ENCODE measurements around the gene CSTF3.
A peak's percentile ranks its signal among the peaks of the same experiment; 100 is the strongest.
"Not testable (repeated sequence)": the region's sequence is repeated elsewhere in the genome, so short reads cannot be mapped to it uniquely, and the experiment has no call there.

Gene CSTF3

DNA sequence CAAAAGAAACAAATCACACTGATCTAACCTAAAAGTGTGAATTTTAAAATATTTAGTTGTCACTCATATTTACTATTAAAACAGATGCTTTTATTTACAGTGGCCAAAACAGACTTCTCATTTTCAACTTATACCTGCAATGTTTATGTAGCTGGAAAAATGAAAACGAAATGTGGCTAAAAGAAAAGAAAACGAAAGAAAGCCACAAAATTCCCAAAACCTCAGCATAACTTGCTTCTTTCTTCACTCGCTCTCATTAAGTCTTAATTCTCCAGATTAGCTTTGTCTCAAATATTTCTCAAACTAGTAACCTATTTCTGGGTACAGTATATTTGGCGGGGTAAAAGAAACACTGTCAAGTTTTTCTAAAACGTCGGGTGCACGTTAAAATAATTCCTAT is 693 bp downstream of the CSTF3 start:
- no peak for DNase-seq (ENCODE audit: low read depth)

DNA sequence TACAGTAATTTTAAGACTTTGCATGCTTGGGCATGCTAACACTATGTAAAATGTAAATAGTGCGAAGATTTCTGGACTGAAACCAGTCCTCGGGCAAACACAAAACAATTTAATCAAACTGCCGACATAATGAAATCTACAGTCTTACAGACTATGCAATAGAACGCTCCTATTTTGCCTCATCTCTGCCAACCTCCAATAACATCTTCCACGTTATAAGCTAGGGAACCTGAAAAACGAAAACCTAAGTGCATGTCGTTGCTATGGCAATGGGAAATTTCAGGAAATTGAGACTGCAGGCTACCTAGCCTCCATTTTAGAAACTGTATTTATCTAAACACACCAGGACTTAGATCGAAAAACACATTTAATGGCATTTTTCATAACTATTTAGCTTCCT is 1.1 kb downstream of the CSTF3 start:
- DNase-seq (ENCODE audit: low read depth), result peak; percentile 65

DNA sequence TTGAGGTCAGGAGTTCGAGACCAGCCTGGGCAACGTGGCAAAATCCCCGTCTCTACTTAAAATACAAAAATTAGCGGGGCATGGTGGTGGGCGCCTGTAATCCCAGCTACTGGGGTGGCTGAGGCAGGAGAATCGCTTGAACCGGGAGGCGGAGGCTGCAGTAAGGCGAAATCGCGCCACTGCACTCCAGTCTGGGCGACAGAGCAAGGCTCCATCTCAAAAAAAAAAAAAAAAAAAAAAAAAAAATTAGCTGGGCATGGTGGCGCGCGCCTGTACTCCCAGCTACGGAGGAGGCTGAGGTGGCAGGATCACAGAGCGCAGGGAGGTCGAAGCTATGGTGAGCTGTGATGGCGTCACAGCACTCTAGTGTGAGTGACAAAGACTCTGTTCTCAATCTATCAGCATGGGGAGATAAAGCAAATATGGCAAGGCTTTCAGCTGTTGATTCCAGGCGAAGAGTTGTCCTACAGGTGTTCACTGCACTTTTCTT is 1.9 kb downstream of the CSTF3 start:
- not testable (repeated sequence) for DNase-seq (ENCODE audit: low read depth)

DNA sequence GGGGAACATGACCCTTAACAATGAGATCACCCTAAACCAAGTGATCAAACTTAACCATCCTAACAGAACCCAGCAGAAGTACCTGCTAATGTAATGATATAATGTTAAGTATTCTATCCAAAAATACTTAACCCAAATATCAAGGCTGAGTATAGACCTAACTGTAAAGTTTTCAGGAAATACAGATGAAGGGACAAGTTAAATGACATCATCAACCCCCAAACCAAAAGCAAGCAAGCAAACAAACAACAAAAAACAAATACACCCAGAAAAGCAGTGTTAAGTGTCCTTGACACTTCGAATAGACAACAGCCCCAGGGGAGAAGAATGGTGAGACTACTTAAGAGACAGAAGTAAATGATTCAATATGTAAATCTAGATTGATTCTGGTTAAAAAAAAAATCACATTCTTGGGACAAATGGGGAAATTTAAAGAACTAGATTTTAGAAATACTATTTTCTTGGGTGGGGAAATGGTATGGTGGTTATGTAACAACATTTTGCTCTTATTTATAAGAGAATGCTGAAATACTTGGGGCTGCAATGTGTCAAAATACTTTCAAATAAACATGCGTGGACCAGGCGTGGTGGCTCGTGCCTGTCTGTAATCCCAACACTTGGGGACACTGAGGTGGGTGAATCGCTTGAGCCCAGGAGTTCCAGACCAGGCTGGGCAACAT is 2.5 kb downstream of the CSTF3 start:
- DNase-seq (ENCODE audit: low read depth), result no peak

DNA sequence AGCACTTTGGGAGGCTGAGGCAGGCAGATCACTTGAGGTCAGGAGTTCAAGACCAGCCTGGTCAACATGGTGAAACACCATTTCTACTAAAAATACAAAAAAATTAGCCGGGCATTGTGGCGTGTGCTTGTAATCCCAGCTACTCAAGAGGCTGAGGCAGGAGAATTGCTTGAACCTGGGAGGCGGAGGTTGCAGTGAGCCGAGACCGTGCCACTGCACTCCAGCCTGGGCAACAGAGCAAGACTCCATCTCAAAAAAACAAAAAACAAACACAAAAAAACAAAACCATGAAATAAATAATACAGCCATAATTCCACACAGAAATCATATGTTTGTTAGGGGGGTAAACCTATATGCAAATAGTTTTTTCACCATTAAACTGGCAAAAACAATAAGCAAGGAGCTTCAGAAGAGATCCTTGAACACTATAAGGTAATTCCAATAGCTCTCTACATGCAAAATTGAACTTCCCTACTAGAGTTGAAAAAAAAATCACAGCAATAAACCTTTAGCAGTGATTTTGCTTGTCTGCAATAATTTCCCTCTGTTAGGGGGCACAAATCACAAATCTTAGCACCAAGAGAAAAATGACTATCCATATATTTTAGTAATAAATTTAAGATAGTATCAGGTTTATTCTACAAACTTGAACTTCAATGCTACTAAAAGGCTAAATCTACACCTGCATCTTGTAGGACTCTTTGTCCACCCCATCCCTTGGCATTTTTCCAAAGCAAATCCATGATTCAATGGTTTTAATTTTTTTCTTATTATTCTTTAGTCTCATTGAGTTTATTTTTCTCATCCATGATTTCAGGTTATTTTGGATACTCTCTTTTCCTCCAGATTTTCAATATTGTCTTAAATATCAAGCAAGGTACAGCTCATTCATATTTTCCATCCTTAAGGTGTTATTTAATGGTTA is 3.9 kb downstream of the CSTF3 start:
- DNase-seq (ENCODE audit: low read depth), result no peak

DNA sequence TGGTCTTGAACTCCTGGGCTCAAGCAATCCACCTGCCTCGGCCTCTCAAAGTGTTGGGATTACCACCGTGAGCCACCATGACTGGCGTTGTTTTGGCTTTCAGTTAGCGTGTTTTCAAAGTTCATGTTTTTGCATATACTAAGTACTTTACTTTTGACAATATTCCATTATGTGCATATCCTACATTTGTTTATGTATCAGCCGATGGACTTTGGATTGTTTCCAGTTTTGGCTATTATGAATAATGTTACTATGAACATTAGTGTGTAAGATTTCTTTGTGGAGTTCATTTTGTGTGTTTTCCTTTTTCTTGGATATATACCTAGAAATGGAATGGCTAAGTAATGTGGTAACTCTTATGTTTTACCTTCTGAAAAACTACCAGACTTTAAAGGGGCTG is 9.9 kb downstream of the CSTF3 start:
- peak; percentile 31 for DNase-seq (ENCODE audit: low read depth)

DNA sequence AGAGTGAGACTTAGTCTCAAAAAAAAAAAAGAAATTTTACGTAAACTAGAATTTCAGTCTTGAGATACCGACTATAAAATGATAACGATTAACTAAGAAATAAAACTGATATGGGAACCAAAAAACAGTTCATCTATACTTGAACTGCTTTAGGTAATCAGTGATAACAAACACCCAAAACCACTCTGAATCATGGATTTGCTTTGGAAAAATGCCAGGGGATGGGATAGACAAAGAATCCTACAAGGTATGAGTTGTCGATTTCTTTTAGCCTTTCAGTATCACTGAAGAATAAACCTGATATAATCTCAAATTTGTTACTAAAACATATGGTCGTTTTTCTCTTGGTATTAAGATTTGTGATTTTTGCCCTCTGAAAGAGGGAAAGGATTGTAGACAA is 13.7 kb downstream of the CSTF3 start:
- peak; percentile 31 for DNase-seq (ENCODE audit: low read depth)

DNA sequence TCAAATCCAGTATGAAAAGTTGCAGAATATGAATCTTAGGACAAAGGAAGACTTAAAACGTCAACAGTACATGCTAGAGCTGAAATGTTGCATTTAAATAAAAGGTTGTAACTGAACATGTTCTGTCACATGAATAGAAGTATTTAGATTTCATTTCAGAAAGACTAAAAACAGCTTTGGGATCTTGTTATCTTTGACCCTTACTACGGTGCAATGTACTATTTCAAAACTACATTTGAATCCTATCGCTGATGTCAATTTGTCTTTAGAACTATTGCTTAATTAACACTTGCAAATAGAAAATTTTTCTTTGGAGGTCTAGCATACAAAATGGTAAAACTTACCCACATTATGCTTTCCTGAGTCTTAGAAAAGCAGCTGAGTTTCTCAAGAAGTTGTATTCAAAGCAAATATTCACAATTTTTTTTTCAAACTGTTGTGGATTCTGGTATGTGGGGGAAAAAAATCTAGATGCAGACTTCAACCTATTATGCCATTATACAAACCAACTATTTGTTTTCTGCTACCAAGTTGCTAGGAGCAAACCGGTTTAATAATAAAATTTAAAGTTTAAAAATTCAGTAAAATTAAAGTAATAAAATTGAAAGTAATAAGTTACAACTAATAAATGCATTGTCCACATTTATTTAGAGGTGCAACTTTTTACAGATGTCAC is 25.4 kb downstream of the CSTF3 start:
- DNase-seq (ENCODE audit: low read depth), result no peak

DNA sequence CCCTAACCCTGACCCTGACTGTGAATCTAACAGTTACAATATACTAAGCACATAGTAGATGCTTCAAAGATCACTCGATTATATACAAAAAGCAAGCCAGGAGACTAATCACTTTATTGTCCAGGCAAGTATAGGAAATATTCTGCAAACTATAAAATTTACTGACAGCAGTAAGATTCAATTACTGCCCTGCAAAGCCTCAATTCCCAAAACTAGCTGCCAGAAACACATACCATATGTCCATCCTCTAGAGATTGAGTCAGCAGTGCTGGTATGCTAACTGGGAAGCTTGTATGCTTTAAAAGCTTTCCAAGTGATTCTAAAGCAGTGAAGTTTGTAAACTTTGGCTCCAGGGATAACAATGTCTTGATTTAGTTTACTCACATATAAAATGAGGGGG is 26.1 kb downstream of the CSTF3 start:
- DNase-seq (ENCODE audit: low read depth), result peak; percentile 84

DNA sequence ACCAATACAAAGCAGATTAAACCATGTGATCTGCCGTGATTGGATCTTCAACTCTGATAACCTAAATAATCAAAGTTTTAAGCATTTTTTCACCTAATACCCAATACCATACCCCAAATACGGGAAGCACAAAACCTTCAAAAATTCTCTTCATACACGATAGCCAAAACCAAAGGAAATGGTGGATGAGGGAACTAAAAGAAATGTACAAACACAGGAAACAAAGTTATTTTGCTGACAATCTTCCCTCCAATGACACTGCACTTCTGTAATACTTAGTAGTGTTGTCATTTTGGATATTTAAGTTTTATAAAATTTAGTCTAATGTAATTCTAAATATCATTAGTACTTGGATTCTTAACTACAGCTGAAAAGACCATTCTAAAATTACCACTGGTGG is 27.0 kb downstream of the CSTF3 start:
- no peak for DNase-seq (ENCODE audit: low read depth)

DNA sequence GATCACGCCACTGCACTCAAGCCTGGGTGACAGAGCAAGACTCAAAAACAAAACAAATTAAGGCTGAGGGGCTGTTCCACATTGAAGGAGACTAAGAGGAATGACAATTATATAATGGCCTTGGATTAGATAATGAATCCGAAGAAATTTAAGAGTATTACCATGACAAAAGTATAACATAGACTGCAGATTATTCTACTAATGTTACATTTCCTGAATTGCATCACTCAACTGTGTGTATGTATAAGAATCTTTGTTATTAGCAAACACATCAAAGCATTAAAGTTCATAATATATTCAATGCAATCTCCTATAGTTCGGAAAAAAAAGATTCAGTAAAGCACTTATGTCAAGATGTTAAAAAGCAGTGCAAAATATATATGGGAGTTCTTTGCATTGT is 27.5 kb downstream of the CSTF3 start:
- no peak for DNase-seq (ENCODE audit: low read depth)

DNA sequence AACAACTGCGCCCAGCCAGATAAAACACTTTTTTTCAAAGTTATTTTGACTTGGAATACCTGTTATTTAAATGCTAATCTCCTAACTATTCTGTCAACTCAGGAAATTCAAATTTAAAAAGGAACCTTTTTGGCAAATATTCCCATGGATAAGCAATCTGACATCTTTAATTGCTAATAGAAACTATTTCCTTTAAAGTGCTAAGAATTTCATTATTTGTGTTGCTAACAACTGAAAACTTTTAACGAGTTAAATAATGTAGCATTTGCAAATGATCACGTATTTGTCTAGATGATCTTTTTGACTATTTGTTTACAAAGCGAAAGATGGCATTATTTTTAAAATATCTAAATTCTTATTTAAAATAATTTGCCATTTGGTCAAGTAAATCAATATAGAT is 28.8 kb downstream of the CSTF3 start:
- DNase-seq (ENCODE audit: low read depth), result no peak

DNA sequence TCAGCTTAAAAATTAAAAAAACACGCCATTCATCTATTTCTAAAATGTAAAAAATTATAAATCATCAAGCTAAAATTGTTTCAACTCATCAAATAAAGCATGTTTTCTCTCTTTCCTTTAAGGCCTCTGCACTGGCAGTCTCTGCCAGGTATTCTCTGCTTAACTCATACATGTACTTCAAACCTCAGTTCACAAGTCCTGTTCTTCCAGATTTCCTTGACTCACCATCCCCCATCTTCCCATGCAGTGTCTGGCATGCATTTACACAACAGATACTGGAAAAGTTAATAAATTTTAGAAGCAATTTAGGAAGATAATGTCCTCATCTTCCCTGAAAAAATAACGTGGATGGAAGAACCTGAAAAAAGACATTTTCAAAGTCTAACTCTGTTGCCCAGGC is 32.5 kb downstream of the CSTF3 start:
- DNase-seq (ENCODE audit: low read depth), result no peak

DNA sequence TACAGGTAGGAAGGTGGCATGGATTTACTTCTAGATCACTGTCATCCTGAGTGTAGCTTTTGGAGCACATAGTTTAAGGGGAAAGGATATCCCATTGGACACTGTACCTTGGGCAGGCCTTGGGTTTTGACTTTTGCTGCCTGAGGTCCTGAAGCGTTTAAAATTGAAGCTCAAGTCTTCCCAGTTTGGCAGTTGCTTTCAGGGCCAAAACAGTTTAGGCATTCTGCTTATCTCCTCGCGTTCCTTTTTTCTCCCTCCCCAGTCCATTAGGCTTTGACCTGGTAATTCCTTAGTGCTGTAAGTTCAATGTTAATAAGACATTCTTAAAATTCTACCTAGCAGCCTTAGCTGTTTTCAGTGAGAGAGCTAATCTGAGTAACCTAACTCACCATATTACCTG is 35.7 kb downstream of the CSTF3 start:
- no peak for DNase-seq (ENCODE audit: low read depth)

DNA sequence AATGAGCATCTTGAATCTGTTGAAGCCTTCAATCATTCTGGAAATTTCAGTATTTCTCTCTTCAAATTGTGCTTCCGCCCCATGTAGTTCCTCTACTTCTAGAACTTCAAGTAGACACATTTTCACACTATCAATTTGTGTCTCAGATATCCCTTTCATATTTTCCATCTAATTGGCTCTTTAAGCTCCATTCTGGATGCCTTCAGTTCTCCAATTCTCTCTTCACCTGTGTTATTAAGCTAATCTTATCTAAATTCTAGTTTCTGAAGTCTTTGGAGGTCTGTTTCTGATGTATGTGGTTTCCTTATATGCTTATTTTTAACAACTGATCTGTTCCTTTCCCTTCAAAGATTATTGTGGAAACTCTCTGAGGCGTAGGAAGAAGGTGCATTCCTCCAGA is 36.3 kb downstream of the CSTF3 start:
- DNase-seq (ENCODE audit: low read depth), result no peak

DNA sequence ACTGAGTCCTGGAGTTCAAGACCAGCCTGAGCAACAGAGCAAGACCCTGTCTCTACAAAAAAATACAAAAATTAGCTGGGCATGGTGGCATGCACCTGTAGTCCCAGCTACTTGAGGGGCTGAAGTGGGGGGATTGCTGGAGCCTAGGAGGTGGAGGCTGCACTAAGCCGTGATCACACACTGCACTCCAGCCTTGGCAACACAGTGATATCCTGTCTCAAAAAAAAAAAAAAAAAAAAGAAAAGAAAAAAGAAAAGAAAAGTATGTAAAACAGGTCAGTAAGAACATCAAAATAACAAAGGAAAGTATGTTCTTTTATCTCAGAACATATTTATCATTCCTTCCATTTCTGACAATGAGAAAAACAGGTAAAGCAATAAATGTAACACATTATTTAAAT is 38.6 kb downstream of the CSTF3 start:
- DNase-seq (ENCODE audit: low read depth), result not testable (repeated sequence)

DNA sequence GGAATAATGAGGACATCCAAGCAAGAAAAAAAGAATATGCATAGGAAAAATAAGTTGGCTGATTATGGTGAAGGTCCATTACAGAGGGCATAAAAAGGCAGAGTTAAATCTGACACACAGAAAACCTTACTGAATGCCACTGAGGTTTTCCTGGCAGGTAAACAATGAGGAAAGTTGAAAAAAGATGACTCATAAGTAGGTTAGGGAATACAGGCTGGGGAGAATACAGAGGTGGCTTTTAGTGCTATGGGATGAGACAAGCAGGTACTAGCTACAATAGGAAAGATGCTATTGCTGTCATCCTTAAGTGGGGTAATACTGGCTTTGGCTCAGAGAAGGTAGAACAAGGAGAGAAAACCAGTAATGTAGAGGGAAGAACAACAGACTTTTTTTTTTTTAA is 44.7 kb downstream of the CSTF3 start:
- peak; percentile 15 for DNase-seq (ENCODE audit: low read depth)

DNA sequence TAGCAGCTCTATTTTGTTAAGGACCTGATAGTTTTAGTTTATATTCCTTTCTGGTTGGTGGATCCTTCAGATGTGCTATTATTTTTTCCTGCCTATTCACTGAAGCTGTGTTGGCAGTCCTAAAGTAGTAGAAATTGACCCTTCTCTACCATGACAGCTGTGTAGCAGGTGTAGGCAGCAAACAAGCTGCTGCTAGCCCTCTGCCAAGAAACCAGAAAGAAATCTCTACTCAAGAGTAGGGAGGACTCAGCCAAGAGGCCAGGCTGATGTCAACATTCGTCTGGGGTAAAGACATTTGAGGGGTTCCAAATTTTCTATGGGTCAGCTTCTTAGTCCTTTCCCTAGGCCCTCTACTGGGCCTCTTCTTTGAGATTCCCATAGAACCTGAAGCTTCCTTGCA is 51.2 kb downstream of the CSTF3 start:
- DNase-seq (ENCODE audit: low read depth), result no peak

DNA sequence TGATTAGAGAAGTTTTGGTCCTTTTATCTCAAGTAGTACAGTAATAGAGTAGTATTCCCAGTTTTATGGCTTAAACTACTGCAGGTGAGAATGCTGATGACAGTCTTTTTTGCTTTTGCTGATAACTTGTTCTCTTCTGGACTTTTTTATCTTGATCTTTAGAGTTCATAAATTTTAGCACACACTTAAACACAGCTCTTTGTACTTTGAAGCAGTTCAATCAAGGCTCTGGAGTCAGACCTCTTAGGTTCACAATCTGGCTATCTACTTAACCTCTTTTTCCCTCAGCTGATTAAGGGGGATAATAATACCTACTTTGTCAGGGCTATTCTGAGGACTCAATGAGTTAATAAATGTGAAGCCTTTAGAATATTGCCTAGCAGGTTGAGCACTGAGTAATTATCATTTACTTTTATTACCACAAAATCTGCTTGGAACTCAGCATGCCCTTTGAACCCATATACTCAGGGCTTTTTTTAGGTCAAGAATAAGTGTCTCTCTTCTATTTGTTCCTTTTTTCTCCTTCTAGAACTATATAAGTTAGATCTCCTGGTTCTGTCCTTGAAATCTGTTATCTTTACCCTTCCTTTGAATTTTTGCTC is 51.9 kb downstream of the CSTF3 start:
- no peak for DNase-seq (ENCODE audit: low read depth)

DNA sequence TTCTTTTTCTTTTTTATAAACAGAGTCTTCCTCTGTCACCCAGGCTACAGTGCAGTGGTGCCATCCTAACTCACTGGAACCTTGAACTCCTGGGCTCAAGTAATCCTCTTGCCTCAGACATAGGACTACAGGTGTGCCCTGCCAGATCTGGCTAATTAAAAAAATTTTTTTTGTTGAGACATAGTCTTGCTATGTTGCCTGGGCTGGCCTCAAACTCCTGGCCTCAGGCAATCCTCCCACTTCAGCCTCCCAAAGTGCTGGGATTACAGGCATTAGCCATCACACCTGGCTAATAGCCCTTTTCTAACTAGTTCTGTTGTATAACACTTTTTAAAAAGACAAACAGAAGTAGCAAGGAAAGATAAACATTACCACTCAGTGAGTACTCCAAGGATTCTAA is 57.4 kb downstream of the CSTF3 start:
- DNase-seq (ENCODE audit: low read depth), result no peak

DNA sequence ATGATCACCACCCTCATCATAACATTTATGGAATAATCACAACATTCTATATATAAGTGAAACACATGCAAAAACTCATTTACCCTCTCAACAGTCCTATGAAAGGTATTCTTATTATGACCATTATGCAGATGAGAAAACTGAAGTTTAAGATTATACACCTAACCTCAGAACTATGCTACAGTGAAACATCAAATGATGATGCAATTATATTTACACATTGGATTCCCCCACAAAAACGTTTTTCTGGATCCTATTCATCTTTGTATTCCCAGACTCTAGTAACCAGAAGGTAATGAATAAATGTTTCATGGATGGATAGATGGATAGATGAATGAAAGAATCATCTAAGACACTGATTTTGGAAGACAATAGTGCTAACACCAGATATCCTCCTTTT is 67.1 kb downstream of the CSTF3 start:
- DNase-seq (ENCODE audit: low read depth), result no peak

DNA sequence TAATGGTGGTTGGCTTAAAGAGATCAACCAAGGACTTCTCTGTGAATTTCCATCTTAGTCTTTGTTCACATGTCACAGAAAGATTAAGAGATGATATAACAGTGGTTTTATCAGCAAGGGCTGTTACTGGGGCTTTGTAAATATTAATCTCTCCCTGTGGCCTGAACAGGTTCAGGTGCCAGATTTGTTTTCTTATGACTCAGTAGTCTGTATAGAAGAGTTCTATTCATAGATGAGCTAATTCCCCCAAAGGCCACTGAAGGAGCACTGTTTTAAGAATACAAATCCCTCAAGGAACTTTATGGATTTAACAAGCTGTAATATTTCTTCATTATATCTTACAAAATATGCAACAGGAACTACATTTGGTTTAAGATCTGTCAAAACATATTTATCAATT is 71.5 kb downstream of the CSTF3 start:
- peak; percentile 51 for DNase-seq (ENCODE audit: low read depth)
